ENCODE measurements around the gene FBXL5. TPM values are rescaled to one million over a fixed set of nuclear protein-coding genes. Genes with fewer than 3 reads are reported as not detected.

FBXL5 gene
- total RNA-seq, 4 donors from 2014 or later: 100 to 150 (median 134) TPM

- no peaks in the 10 kb centered on the region for H3K27me3 ChIP-seq
- DNase-seq (ENCODE audit: low spot score in 2 of 2): no peak
- no peak overlapping the region for H3K4me3 ChIP-seq
- H3K27ac ChIP-seq: peak overlapping the region in 2 of 4 donors; percentile 63 to 78
- H3K9me3 ChIP-seq: no peaks in the 10 kb centered on the region
- 30 to 44% methylated on average over 7 of the region's 7 CpGs for WGBS, 2 donors
- peaks cover 0 to 45% (median 11%) of the 10 kb centered on the region in 4 donors for H3K4me1 ChIP-seq
- peaks cover 0 to 25% (median 0%) of the 10 kb centered on the region in 3 donors for H3K36me3 ChIP-seq
- no peak for TF ChIP-seq CTCF (IDR thresholded peaks at IDR 0.05)
- no peak for TF ChIP-seq POLR2A (IDR thresholded peaks at IDR 0.05)
- TF ChIP-seq EP300 (IDR thresholded peaks at IDR 0.05): peak in 1 of 2 donors; percentile 16
These were observed 35.1 kb upstream of the FBXL5 start for GRCh38 chr4:15690020-15690809.

- Histone ChIP-seq H3K4me1 (peaks cover 0 to 52% (median 11%) of the 10 kb centered on the region in 4 donors), H3K27ac (peak overlapping the region in 2 of 4 donors; percentile 31 to 78), H3K4me3 (no peak overlapping the region), H3K9me3 (no peaks in the 10 kb centered on the region), H3K36me3 (peaks cover 0 to 25% (median 0%) of the 10 kb centered on the region in 3 donors), H3K27me3 (no peaks in the 10 kb centered on the region)
- WGBS, 2 donors: 78 to 84% methylated on average over 2 of the region's 2 CpGs
- no peak for DNase-seq (ENCODE audit: low spot score in 2 of 2)
- TF ChIP-seq CTCF (IDR thresholded peaks at IDR 0.05) (no peak), POLR2A (IDR thresholded peaks at IDR 0.05) (no peak), EP300 (IDR thresholded peaks at IDR 0.05) (no peak)
These were observed 34.4 kb upstream of the FBXL5 start for GRCh38 chr4:15689540-15689939.

GRCh38 chr4:15688051-15688450 is 32.9 kb upstream of the FBXL5 start:
- 63 to 68% methylated on average over 5 of the region's 5 CpGs for WGBS, 2 donors
- H3K36me3 ChIP-seq: peaks cover 0 to 25% (median 0%) of the 10 kb centered on the region in 3 donors
- no peak overlapping the region for H3K27ac ChIP-seq
- TF ChIP-seq POLR2A (IDR thresholded peaks at IDR 0.05) (no peak), CTCF (IDR thresholded peaks at IDR 0.05) (no peak), EP300 (IDR thresholded peaks at IDR 0.05) (no peak)
- H3K9me3 ChIP-seq: no peaks in the 10 kb centered on the region
- no peak for DNase-seq (ENCODE audit: low spot score in 2 of 2)
- no peak overlapping the region for H3K4me3 ChIP-seq
- H3K27me3 ChIP-seq: no peaks in the 10 kb centered on the region
- H3K4me1 ChIP-seq: peaks cover 0 to 66% (median 18%) of the 10 kb centered on the region in 4 donors

GRCh38 chr4:15684498-15684897 is 29.3 kb upstream of the FBXL5 start:
- no peak for TF ChIP-seq CTCF (IDR thresholded peaks at IDR 0.05)
- no peak for TF ChIP-seq EP300 (IDR thresholded peaks at IDR 0.05)
- TF ChIP-seq POLR2A (IDR thresholded peaks at IDR 0.05): no peak
- WGBS, 2 donors: 60 to 65% methylated on average over 1 of the region's 1 CpG

GRCh38 chr4:15683143-15683495 is 28.0 kb upstream of the FBXL5 start:
- Histone ChIP-seq H3K4me3 (peak overlapping the region in 2 of 4 donors; percentile 69 to 83), H3K4me1 (peaks cover 0 to 47% (median 14%) of the 10 kb centered on the region in 4 donors), H3K27ac (peak overlapping the region in 1 of 4 donors; percentile 22), H3K36me3 (peaks cover 0 to 19% (median 0%) of the 10 kb centered on the region in 3 donors), H3K9me3 (no peaks in the 10 kb centered on the region), H3K27me3 (no peaks in the 10 kb centered on the region)
- DNase-seq (ENCODE audit: low spot score in 2 of 2): no peak
- 68 to 81% methylated on average over 2 of the region's 2 CpGs for WGBS, 2 donors
- TF ChIP-seq POLR2A (IDR thresholded peaks at IDR 0.05) (no peak), CTCF (IDR thresholded peaks at IDR 0.05) (no peak), EP300 (IDR thresholded peaks at IDR 0.05) (no peak)

More at GRCh38 chr4:15684498-15684897, 29.3 kb upstream of the FBXL5 start:
- no peaks in the 10 kb centered on the region for H3K9me3 ChIP-seq
- H3K4me1 ChIP-seq: peaks cover 0 to 52% (median 14%) of the 10 kb centered on the region in 4 donors
- H3K27me3 ChIP-seq: no peaks in the 10 kb centered on the region
- no peak overlapping the region for H3K4me3 ChIP-seq
- peaks cover 0 to 24% (median 0%) of the 10 kb centered on the region in 3 donors for H3K36me3 ChIP-seq
- no peak for DNase-seq (ENCODE audit: low spot score in 2 of 2)
- no peak overlapping the region for H3K27ac ChIP-seq
